ENCODE measurements around the gene PRRT1B.

Gene PRRT1B

DNA sequence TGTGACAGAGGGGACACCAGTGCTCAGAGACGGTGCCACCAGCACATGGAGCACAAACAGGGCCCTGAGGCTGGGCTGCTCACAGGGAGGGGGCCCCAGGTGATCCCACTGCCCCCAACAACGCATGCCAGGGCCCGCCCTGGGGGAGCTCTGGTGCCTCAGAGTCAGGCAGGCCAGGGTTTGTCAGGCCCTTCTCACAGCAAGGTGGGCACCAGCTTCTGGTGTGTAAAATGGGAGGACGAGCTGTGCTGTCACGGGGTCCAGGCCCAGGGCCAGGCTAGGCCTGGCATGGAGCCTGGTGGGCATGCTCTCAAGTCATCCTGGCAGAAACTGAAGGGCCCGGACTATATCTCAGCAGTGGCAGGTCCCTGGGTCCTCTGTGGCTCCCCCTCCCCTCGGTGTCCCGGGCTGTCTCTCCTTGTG, 34.5 kb downstream of the PRRT1B start:
- no peak for DNase-seq (ENCODE audit: low read depth in 2 of 2)

DNA sequence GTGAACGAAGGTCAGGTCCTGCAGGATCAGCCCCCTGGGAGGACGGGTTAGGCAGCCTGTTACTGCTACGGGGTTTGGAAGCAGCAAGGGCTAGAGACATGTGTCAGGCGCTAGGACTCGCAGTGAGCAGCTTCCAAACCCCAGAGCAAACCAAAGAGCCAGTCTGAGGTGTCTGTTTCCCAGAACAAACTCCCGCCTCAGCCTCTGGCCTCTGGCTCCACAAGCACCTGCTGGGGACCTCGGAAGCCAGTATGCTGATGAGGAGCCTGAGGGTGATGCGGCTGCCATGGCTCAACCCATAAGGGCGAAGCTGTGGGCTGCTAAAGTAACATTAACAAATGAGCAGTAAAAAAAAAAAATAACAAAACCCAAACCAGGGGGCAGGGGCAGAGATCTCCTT, 35.0 kb downstream of the PRRT1B start:
- DNase-seq (ENCODE audit: low read depth in 2 of 2), result no peak

DNA sequence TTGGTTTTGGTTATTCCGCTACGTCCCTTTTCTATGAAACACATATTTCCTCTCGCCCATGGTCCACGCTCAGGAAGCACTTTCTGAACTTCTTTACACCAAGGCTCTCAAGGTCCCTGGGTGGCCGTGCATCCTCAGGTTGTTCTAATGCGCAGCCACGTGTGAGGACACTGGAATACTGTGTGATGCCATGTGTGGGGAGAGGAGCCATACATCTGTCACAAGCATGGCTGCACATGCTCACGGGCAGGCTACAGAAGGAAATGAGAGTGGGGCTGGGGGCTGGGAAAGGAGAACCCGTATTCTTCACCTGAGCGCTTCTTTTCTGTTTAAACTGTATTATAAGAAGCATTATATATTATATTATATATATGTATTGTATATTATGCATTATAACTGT, 36.7 kb downstream of the PRRT1B start:
- DNase-seq (ENCODE audit: low read depth in 2 of 2), result no peak

DNA sequence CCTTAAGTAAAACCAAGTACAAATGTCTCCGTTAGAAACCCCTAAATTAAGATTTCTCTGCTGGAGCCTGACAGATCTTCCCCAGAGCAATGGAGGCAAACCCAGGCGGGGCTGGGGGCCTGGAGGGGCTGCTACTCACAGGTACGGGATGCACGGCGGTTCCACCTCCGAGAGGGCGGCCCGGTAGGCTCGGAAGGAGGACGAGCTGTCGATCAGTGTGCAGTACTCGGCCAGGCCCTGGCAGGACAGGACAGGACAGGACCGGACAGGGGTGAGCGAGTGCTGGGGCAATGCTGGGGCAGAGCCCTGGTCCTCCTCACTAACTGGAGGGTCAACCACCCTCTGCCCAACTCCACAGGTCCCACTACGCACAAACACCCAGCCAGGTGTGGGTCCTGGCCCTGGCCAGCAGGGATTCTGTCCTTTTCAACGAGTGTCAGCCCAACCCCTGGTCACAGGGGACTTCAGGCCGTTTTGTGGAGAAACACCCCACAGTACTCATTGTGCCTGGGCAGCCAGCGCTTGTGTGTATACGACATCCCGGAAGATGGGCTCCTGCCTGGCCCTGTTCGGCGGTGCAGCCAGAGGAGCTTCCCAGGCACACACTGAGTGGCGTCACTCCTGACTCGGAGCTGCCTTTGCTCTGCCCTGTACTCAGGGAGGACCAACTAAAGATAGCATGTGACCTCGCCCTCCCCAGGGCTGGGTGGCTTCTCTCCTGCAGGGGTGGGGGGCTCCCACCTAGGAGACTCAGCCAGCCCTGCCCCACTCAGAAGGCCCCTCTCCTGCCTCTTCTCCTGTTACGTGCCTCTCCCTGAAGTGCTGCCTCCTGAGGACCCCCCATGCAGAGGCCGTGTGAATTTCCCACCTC, 37.4 kb downstream of the PRRT1B start:
- no peak for DNase-seq (ENCODE audit: low read depth in 2 of 2)

DNA sequence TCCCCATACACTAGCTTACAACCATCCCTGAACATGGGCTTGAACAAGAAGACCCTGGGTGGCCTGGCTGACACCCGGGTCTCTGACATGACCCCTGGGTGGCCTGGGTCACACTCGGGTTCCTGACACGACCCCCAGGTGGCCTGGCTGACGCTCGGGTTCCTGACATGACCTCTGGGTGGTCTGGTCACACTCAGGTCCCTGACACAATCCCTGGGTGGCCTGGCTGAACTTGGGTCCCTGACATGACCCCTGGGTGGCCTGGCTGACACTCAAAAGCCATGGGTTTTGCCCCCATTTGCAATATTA, 38.0 kb downstream of the PRRT1B start:
- DNase-seq (ENCODE audit: low read depth in 2 of 2), result no peak

DNA sequence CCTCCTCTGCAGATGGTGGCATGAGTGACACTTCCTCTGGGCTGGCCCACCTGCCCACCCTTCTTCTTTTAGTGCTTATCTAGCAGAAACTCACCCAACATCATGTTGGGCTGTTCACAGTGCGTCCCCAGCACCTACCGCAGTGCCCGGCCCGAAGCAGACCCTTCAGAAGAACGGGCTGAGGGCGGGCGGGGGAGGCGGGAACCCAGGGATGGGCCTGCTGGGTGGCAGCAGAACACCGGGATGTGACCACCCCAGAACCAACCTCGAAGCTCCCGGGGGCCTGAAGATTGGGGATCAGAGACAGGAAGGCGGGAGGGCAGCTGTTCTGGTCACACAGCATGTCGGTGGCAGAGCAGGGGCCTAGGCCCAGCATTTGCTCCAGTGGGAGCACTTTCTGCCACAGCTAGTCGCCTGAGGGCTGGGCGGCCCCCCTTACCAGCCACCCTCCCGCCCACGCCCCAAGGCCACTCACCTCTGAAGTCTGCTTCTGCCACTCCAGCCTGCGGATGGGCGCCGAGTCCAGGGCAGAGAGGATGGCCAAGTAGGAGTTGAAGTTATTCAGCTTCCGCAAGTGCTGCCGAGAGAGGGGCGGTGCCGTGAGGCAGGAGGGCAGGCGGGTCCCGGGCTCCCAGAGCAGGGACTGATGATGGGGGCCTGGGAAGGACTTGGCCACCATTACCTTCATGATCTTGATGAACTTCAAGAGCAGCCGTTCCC, 38.7 kb downstream of the PRRT1B start:
- DNase-seq (ENCODE audit: low read depth in 2 of 2), result no peak

DNA sequence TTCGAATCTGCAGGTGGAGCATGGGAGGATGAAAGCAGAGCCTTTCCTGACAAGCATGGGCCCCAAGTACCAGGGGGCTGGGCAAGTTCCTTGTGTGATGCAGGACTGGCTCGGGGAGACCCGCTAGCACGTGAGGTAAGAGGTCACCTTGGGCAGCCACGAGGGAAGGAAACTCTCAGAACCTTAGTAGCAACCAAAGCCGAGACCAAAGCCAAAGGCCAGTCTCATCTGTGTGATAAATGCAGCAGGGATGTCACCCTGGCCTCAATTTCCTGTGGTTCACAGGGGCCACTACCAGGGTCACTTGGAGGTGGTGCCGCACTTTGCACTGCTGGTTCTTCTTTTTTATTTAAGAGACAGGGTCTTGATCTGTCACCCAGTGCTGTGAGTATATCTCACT, 39.5 kb downstream of the PRRT1B start:
- no peak for DNase-seq (ENCODE audit: low read depth in 2 of 2)

DNA sequence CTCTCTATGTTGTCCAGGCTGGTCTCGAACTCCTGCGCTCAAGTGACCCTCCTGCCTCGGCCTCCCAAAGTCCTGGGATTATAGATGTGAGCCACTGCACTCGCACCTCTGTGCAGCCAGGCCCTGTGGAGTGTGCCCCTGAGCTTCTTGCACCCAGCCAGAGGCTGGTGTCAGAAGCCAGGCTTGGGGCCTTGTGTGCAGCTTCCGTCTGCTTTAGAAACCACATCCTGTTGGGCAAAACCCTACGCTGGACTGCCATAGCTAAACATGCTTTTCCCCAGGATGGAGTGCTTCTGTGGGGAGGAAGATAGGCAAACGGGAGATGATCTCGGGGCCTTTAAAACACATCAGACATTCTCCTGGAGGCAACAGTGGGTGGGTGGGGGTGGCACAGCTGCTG, 40.1 kb downstream of the PRRT1B start:
- DNase-seq (ENCODE audit: low read depth in 2 of 2), result peak; percentile 16 to 18

DNA sequence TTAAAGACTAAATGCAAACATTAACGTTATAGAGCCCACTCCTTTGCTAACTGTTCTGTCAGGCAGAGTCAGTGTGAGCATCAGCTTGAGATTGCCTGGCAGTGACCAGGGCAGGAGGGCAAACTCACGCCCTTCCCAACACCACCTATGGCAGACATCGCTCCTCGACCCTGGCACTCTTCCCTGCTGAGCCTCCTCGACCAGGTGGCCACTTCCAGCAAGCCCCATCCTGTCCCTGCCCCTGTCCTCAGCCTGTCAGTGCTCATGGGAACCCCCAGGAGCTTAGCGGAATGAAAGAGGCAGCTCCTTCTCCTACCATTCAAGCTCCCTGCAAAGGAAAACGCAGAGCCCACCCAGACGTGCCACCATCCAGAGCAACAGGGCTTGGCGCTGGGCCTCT, 42.0 kb downstream of the PRRT1B start:
- DNase-seq (ENCODE audit: low read depth in 2 of 2), result no peak

DNA sequence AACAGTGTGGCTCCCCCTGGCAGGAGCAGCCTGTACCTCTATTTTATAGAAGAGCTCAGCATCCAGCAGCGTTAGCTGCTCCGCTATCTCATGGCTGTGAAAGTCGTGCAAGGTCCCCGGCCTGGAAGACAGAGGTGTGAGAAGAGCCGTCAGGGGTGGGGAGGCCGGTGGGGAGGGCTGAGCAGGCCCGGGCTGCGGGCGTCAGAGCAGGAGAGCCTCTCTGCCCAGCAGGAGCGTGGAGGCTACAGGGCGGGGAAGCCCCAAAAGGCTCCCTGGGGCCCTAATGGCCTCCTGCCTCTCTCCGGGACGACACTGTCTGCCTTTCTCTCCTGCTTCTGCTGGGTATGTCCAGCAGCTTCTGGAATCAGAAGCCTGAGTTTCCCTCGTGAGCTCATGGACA, 42.6 kb downstream of the PRRT1B start:
- DNase-seq (ENCODE audit: low read depth in 2 of 2), result no peak

DNA sequence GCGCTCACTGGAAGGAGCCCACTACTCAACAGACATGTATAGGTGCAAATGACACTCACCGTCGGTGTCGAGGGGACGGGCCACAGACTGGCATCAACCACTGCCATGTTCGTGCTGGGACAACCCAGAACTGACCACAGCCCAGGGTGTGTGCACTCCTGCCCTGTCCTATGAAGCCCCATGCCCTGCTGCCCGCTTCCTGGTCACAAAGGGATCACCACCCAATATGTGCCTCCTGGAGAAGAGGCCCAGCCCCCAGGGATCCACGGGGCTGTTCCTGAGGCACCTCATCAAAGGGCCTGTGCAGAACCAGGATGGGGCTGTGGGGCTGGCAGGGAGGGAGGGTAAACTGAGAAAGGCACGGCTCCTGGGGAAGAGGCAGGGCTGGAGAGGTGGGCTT, 43.1 kb downstream of the PRRT1B start:
- no peak for DNase-seq (ENCODE audit: low read depth in 2 of 2)

DNA sequence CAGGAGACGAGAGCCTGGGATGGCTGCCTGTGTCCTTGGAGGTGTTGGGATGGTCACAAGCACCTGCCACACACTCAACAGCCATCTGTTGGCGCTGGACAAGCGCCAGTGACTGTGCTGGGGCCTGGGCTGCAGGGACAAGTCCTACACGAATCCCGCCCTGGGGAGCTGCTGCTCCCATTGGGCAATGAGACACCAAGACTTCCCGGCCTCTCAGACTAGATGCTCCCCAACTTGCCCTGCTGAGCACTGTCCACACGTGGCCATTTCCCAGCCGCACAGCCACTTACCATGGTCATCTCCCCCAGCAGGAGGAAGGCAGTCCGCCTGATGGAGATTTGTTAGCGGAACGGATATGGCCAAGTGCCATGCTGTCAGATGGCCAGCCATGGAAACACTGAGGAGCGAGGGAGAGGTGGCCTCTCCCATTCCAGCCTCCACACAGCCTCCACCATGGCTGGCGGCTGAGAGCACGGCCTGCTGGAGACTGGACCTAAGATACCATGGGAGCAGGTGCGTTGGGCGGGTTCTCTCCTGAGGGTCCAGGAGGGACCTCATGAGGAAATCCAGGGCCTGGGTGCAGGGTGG, 43.9 kb downstream of the PRRT1B start:
- DNase-seq (ENCODE audit: low read depth in 2 of 2), result no peak

DNA sequence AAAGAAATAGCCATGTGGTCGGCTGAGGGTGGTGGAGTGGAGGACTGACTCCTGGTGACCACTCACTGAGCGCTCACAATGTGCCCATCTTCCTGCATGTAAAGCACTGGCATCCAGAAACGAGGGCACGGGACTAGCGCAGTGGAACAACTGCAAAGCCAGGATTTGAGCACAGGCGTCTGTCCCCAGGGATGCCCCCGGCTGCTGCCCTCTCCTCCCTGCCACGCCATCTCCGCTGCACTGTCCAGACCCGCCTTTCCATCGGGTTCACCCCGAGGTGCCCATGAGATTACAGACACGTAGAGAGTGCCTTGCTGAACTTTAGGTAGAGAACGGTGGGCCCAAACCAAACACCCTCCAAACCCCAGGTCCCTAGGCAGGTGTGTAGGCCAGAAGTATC, 44.7 kb downstream of the PRRT1B start:
- DNase-seq (ENCODE audit: low read depth in 2 of 2), result no peak

DNA sequence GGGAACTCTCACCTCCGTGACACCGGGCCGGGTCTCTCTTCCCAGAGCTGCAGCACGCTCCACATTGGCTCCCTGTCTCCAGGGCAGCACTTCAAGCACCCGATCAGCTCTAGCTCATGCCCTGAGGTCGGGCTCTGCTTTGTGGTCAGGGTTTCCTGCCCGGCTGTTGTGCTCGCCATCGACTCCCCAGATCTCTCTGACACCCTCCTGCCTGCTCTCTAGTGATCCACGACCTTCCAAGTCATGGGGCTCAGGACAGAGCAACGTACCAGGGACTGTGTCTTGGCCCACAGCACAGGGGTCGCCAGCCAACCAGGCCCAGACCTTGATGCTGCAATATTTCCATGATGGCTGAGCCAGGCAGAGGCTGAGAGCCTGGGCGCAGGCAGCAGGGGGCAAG, 45.1 kb downstream of the PRRT1B start:
- no peak for DNase-seq (ENCODE audit: low read depth in 2 of 2)

DNA sequence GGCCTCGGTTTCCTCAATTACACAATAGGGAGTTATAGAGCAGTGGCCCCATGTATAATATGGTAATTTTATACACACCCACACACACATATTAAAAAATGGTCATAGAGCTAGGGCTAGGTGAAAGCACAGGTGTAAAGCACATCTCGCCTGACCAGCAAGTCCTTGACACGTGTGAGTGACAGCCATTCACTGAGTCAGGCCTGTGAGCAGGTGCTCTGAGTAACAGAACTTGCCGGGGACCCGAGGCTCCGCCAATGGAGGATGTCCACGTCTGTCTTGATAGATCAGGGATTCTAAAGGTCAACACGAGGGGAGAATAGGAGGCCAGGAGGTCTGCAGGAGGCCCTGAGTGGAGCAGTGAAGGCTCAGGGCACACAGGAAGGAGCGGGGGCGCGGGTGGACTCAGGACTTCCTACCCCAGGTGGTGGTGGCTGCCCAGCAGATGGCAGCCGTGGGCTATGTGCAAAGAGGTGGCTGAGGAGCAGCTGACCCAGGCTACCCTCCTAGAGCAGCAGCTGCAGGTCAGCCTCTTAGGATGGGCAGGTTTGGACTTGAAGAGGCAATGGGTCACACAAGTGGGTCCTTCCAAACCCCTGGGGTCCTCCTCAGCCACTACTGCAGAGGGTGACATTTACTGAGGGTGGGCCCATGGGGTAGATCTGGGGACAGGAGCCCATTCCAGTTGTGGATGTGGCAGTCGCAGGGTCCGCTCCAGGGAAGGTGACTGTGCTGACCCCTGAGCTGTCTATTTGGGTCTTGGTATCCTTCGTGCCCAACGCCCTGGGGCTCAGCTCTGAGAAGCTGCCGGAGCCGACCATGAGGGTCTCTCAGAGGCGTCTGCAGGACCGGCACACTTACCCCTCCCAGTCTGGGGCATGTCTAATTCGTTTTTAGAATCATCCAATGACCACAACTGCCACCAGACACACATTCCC, 45.9 kb downstream of the PRRT1B start:
- peak; percentile 59 to 77 for DNase-seq (ENCODE audit: low read depth in 2 of 2)

DNA sequence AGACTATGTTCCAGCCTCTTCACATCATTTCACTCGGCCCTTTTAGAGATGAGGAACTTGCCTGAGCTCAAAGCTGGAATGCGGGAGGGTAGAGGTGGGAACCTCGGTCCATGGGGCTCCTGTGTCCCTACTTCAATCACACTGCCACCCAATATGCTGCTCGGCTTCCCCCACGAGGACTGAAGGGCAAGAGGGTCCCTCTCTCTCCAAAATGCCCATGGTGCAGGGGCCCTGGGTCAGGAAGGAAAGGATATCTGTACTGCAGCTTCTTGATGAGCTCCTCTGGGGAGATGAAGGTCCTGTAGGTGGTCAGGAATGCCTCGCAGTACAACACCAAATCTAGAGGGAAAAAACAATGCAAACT, 46.5 kb downstream of the PRRT1B start:
- DNase-seq (ENCODE audit: low read depth in 2 of 2), result no peak

DNA sequence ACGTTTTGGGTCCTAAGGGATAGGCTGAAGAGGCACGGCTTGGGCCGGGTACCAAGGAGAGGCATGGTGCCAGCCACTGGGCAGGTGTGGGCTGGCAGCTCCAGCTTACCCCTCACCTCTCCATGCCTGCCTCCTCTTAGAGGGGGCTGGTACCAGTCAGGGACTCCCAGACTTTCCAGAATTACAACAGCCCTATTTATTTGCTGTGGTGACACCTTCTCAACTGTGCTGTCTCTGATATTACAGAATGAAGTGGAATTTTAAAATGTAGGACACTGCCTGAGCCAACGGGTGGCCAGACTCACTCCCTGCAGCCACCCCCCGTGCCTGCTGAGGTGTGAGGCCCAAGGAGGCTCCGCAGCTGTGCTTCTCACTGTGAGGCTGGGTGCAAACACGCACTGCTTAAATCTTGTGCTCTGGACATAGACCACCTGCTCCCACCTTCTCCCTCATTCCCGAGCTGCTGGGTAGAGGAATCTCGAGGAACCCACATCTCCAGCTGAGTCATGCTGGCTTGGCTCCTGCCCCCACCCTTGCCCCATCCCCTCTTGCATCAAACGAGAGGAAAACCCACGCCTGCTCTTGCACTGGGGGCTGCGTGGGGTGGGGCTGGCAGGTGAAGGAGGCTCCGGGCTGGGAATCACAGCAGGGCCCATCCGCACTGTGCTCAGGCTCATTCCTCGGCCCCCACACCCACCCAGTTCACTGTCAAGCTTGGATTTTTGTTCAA, 47.9 kb downstream of the PRRT1B start:
- no peak for DNase-seq (ENCODE audit: low read depth in 2 of 2)

DNA sequence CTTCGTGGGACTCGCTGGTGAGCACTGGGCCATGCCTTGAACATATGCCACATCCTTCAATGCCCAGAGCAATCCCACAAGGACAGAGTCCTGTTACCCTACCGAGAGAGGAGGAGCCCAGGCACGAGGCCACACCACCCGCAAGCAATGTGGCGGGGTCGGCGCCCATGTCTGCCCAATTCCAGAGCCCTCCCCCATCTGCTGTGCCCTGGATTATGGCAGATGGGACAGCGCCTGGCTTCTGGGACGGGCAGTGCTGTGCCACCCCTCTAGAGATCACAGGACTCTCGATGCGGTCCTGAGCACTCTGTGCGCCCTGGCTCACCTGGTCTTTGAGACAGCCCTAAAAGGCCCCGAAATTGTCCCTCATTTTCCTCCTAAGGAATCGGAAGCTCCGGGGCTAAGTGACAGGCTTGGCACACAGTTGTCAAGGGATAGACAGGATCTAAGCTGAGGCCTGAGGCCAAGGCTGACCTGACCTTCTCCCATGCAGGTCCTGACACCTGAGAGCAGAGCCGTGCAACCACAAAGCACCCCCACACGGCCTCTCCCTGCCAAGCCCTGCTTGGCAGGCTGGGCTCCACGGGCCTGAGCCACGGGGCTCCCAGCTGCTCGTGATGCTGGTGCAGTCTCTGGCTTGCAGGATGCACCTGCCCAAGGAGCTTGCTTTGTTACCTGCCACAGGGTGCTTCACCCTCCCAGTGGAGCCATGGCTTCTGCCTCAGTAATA, 48.8 kb downstream of the PRRT1B start:
- DNase-seq (ENCODE audit: low read depth in 2 of 2), result no peak

DNA sequence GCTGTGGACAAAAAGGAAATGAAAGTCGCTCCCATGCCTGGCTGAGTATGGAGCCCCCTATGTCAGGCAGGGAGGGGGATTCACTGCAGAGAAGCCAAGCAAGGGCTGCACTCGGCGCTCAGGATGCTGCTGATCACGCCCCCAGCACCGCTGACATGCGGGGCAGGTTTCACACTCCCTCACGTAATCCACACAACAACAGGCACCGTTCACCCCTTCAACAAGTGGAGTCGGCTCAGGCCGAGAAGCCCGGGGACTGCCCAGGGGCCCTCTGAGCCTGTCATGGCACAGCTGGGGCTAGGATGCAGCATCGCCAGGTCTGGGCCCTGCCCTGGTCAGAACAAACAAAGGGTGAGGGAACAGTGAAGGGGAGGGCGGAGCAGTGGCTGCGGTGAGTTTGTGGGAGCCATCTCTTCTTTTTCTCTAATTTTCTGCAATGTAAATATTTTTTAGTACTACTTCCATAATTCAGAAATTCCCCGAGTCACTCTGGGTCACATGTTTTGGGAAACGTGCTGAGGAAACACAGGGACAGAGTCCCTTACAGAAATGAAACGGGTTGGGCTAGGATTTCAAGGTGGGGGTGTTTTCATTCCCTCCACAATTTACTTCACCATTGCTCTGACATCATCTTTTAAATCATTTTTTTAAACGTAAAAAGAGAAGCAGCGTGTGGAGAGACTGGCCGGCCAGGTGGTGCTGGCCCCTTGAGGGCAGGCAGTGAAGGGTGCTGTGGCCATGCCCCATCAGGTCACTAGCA, 49.8 kb downstream of the PRRT1B start:
- no peak for DNase-seq (ENCODE audit: low read depth in 2 of 2)

Measured in stimulated activated CD4-positive, alpha-beta T cell treated with anti-CD3 and anti-CD28 coated beads, Interleukin-15, amount 100 ng/mL, for 48 hours (primary cell).